GM12874 (cell line): ENCODE measurements around the gene ISG20L2.

Source experiments
- CTCF ChIP-seq: IDR thresholded peaks from 2 replicates; pipeline ENCODE4 v1.5.1; 2011; ENCODE audit warnings: low read depth, mild to moderate bottlenecking, control low read depth, low read length, moderate library complexity; ENCODE audit not compliant: insufficient read depth

The ISG20L2 gene

DNA sequence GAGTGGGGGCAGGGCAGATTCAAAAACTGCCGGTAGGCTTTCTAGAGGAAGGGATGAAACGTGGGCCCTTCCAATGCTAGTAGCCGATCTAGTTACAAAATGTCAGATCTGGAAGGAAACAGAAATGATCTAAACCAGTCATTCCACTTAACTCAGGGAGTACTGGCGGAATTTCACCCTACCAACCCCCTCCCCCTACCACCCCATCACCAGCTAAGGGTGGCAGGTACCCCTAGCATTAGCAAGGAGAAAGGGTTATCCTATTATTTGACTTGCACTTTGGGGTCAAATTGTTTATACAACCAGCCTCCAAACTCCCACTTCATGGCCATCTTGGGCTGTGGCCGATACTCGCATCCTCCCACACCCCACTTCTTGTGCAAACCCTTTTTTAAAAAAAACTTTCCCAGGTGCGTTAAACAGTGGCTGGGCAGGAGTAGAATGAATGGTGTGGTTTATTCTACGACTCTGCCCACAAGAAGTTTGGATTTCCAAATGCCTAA, 13.0 kb upstream of the ISG20L2 start:
- no peak for TF ChIP-seq CTCF

DNA sequence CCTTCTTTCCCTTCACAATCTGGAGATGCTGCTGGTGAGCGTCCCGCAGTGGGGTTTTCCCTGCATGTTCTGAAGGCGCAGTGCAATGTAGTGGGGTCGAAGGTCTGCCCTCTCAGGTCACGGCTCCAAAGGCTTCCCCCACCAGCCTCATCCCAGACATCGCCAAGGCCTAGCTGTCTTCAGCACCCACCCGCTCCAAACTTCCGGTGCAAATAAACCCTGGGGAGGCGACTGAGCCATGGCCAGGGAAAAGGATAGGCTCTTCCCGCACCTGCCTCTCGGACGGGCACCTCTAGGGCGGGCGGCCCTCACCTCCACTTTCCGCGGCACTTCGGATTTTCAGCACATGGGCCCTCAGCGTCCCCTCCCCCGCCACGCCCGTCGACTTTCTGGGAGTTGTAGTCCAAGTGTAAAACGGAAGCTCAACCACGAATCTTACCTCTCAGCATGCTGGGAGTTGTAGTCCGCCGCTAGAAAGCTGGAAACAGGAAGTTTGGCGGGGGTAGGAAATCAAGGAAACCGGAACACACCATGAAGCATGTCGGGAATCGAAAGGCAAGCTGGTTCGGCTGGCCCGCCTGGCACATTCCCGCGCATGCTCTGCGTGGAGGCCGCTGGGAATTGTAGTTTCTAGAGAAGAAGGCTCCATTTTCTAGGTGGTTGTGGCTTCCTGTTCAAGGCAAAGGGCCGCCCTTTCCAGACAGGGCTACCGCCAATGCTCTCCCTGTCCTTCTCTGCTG, 12.3 kb upstream of the ISG20L2 start, which contains the start of gene MRPL24:
MRPL24 (minus strand) TSS at position 348 of the 740 bp plus-strand sequence. CDS start 2,384 bp downstream, outside the sequence.
- no peak for TF ChIP-seq CTCF

- no peak for TF ChIP-seq CTCF
These were observed 11.7 kb upstream of the ISG20L2 start for GRCh38 chr1:156740237-156740740.

DNA sequence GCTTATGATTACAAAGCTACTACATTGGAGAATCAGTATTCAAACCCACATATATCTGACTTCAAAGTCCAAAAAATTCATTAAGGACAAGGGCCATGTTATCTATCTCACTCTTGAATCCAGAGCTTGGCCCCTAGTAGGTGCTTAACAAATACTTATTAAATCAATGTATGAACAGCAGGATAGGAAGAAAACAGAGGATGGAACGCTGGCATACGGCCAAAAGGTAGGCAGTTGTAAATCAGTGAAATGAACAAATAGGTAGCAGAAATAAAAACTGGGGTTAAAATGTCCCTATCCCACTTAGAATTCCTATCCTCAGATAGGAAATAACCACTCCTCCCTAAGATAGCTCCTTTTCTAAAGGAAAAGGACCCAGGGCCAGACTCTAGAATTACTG, 10.3 kb upstream of the ISG20L2 start:
- no peak for TF ChIP-seq CTCF

DNA sequence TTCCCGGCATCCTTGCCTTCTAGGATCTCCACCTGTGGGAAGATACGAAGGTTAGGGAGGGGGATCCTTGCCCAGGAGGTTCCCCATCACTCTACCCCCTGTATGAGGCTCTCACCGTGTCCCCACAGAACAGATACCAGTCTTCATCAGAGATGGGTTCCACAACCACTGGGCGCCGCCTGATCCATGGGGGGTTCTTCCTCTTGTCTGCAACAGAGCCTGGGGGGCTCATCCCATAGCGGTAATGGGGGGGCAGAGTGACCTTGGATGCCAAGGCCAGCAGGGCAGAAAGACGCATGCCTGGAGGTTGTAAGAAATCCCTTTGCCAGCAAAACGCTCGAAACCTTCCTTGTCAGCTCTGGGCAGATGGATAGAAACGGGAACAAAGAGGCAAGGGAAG, 9.8 kb upstream of the ISG20L2 start:
- TF ChIP-seq CTCF, result no peak

DNA sequence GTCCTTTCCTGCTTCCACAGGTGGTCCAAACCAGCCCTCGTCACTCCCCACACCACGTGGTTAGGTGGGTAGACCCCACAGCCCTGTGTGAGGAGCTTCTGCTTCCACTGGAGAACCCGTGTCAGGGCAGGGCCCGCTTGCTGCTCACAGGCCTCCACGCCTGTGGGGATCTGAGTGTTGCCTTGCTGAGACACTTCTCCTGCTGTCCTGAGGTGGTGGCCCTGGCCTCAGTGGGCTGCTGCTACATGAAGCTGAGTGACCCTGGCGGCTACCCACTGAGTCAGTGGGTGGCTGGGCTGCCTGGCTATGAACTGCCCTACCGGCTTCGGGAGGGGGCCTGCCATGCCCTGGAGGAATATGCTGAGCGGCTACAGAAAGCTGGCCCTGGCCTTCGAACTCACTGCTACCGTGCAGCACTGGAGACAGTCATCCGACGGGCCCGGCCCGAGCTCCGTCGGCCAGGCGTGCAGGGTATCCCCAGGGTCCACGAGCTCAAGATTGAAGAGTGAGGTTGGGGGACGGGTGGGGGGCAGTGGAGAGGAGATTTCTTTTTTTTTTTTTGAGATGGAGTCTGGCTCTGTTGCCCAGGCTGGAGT, 5.5 kb upstream of the ISG20L2 start:
- no peak for TF ChIP-seq CTCF

DNA sequence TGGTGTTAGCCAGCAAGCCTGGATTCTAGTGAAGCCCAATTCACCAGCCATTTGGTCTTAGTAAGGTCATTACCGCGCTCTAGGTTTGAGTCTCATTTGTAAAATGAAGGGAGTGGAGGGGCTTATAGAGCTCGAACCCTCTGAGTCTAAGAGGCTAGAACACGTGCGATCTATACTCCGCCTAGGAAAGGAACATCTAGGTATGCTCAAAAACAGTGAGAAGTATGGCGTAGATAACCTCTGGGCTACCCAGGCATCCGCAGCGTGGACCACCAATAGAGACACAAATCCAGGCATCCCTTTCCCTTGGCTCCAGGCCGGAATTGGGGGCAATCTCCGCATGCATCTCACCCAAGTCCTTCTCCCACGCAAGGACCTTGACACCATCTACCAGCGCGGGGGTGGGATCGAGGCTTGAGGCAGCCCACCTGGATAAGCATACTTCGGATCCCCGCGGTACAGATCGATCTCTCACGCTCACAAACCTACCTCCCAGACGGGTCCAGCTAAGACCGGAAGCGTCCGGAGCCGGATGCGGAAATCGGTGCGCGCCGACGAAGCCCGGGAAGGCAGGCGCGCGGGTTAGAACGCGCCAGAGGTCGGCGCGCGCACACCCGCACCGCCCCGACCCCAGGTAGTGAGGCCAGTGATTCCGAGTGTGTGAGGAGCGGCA, 504 bp downstream of the ISG20L2 start, which contains the start of gene METTL25B:
METTL25B (plus strand) TSS at position 544 of the 673 bp plus-strand sequence. CDS start 636 bp downstream, outside the sequence.
- TF ChIP-seq CTCF, result no peak
